Measurements from ENCODE around the gene KLF2.
A peak's percentile ranks its signal among the peaks of the same experiment; 100 is the strongest.
"Not testable (repeated sequence)": the region's sequence is repeated elsewhere in the genome, so short reads cannot be mapped to it uniquely, and the experiment has no call there.

The KLF2 gene

GRCh38 chr19:16324384-16325160, at the start of gene KLF2:
Gene KLF2, plus strand, starts transcription at chr19:16324826. Its CDS starts 98 bp downstream, at chr19:16324924.
- peak; percentile 64 for DNase-seq

GRCh38 chr19:16280306-16280705, 44.3 kb upstream of the KLF2 start:
- DNase-seq: no peak

GRCh38 chr19:16281743-16282142, 42.9 kb upstream of the KLF2 start:
- no peak for DNase-seq

GRCh38 chr19:16283210-16284061, 41.2 kb upstream of the KLF2 start:
- DNase-seq: no peak

- DNase-seq: no peak
These were observed 40.1 kb upstream of the KLF2 start for GRCh38 chr19:16284505-16284904.

GRCh38 chr19:16285079-16285478, 39.5 kb upstream of the KLF2 start:
- not testable (repeated sequence) for DNase-seq

GRCh38 chr19:16285769-16286498, 38.7 kb upstream of the KLF2 start:
- DNase-seq: no peak

GRCh38 chr19:16288544-16288943, 36.1 kb upstream of the KLF2 start:
- DNase-seq: no peak

- no peak for DNase-seq
These were observed 35.0 kb upstream of the KLF2 start for GRCh38 chr19:16289594-16289993.

GRCh38 chr19:16290692-16291091, 33.9 kb upstream of the KLF2 start:
- no peak for DNase-seq

- no peak for DNase-seq
These were observed 31.2 kb upstream of the KLF2 start for GRCh38 chr19:16293118-16294091.

GRCh38 chr19:16295057-16295456, 29.6 kb upstream of the KLF2 start:
- no peak for DNase-seq

- DNase-seq: no peak
These were observed 27.9 kb upstream of the KLF2 start for GRCh38 chr19:16296713-16297112.

GRCh38 chr19:16297575-16298178, 26.9 kb upstream of the KLF2 start:
- no peak for DNase-seq

- DNase-seq: no peak
These were observed 26.3 kb upstream of the KLF2 start for GRCh38 chr19:16298334-16298733.

- no peak for DNase-seq
These were observed 22.5 kb upstream of the KLF2 start for GRCh38 chr19:16301999-16302694.

GRCh38 chr19:16303755-16304154, 20.9 kb upstream of the KLF2 start:
- no peak for DNase-seq

GRCh38 chr19:16304511-16304910, 20.1 kb upstream of the KLF2 start:
- DNase-seq: not testable (repeated sequence)

GRCh38 chr19:16305060-16305459, 19.6 kb upstream of the KLF2 start:
- not testable (repeated sequence) for DNase-seq

- DNase-seq: no peak
These were observed 17.8 kb upstream of the KLF2 start for GRCh38 chr19:16306728-16307402.

All from NCI-H510A (cell line).